Left lobe of liver (tissue), 2 donors: ENCODE measurements around the gene LIMS2. TPM values are rescaled to one million over a fixed set of nuclear protein-coding genes. Genes with fewer than 3 reads are reported as not detected.
A peak's percentile ranks its signal among the peaks of the same experiment; 100 is the strongest.

Experiments
- ATAC-seq: fragments of 200-7000 bp; cut with Tn5 transposase; one replicate; pipeline ENCODE4 v1.9.1; 2020; ENCODE audit warnings: mild to moderate bottlenecking, moderate library complexity
- DNase-seq: peaks from one replicate; pipeline ENCODE4 v3.0.0-alpha.2; 2020; ENCODE audit warnings: low spot score
- total RNA-seq: library from RNA; stranded (reverse); gene quantifications from one replicate; pipeline ENCODE4 v1.2.1, GENCODE V29; 2021
- donor health status: DM: no; HTN: no; CAD: no; lungs with moderate emphysema.
- donor health status: DM: no; HTN: yes; CAD: no.

LIMS2 gene
- total RNA-seq, 1 donor from 2014 or later: 31.0 TPM

GRCh38 chr2:127659408-127660290 lies 15.7 kb downstream of the LIMS2 start:
- DNase-seq (no peak), ATAC-seq (peak; percentile 14)

GRCh38 chr2:127658641-127659407 lies 16.5 kb downstream of the LIMS2 start:
- DNase-seq (no peak), ATAC-seq (no peak)

GRCh38 chr2:127658146-127658545 lies 17.2 kb downstream of the LIMS2 start:
- no peak for DNase-seq
- ATAC-seq: no peak

GRCh38 chr2:127657232-127657595 lies 18.1 kb downstream of the LIMS2 start:
- no peak for DNase-seq
- no peak for ATAC-seq

GRCh38 chr2:127656569-127657231 lies 18.6 kb downstream of the LIMS2 start:
- no peak for DNase-seq
- ATAC-seq: no peak

GRCh38 chr2:127655209-127656073 lies 19.9 kb downstream of the LIMS2 start:
- no peak for DNase-seq
- no peak for ATAC-seq

- DNase-seq (no peak), ATAC-seq (no peak)
Measured at GRCh38 chr2:127654838-127655175, 20.5 kb downstream of the LIMS2 start.

GRCh38 chr2:127654084-127654837 lies 21.1 kb downstream of the LIMS2 start:
- ATAC-seq (no peak), DNase-seq (no peak)

- ATAC-seq (no peak), DNase-seq (no peak)
Measured at GRCh38 chr2:127653421-127654083, 21.8 kb downstream of the LIMS2 start.

- DNase-seq (no peak), ATAC-seq (no peak)
Measured at GRCh38 chr2:127652786-127653357, 22.5 kb downstream of the LIMS2 start.

GRCh38 chr2:127651971-127652550 lies 23.3 kb downstream of the LIMS2 start:
- DNase-seq (no peak), ATAC-seq (peak; percentile 27)

GRCh38 chr2:127651381-127651809 lies 23.9 kb downstream of the LIMS2 start:
- ATAC-seq: no peak
- DNase-seq: no peak

GRCh38 chr2:127650785-127651380 lies 24.4 kb downstream of the LIMS2 start:
- DNase-seq (no peak), ATAC-seq (no peak)

GRCh38 chr2:127650041-127650784 lies 25.1 kb downstream of the LIMS2 start:
- ATAC-seq (peak; percentile 5), DNase-seq (no peak)

- peak; percentile 88 for ATAC-seq
Measured at GRCh38 chr2:127649684-127650040, 25.7 kb downstream of the LIMS2 start.

GRCh38 chr2:127649100-127649611 lies 26.2 kb downstream of the LIMS2 start:
- ATAC-seq (peak; percentile 41), DNase-seq (no peak)

More at GRCh38 chr2:127649684-127650040, 25.7 kb downstream of the LIMS2 start:
- DNase-seq: peak; percentile 82

- DNase-seq: no peak
- ATAC-seq: no peak
Measured at GRCh38 chr2:127648321-127648720, 27.0 kb downstream of the LIMS2 start.
